ENCODE measurements around the gene DUT.

- TF ChIP-seq CTCF (conservative IDR thresholded peaks at IDR 0.05; ENCODE audit: low read length) (no peak), EZH2phosphoT487 (IDR thresholded peaks at IDR 0.05; ENCODE audit: borderline replicate concordance) (no peak)
These were observed 32.2 kb downstream of the DUT start for GRCh38 chr15:48363474-48363873.

Measured in Loucy (cell line).